ENCODE measurements around the gene RASGEF1B.
"Not testable (repeated sequence)": the region's sequence is repeated elsewhere in the genome, so short reads cannot be mapped to it uniquely, and the experiment has no call there.

Gene RASGEF1B

GRCh38 chr4:81428002-81428401 lies 43.7 kb downstream of the RASGEF1B start:
- DNase-seq, result no peak

DNA sequence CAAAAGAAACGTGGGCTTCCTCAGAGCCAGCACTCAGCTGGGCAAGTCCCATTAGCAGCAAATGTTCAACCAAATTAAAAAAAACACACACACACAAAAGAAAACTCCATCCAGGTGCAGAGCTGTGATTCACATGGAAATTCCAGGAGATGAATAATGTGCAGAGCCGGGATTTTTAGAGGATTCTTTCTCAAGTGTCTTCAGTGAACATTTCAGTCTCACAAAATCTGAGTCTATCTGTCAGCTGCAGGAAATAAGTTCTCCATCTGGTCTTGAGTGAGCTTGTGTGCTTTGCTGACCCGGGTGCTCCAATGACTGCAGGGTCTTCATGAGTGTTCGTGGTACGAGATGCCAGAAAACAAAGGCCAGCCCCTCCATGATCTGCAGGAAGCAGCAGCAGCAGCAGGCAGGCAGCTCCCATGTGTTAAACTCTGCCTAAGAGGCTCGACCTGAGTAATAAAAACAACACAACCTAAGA lies 44.3 kb downstream of the RASGEF1B start:
- DNase-seq, result no peak

- no peak for DNase-seq
Measured at GRCh38 chr4:81426770-81427289, 44.9 kb downstream of the RASGEF1B start.

DNA sequence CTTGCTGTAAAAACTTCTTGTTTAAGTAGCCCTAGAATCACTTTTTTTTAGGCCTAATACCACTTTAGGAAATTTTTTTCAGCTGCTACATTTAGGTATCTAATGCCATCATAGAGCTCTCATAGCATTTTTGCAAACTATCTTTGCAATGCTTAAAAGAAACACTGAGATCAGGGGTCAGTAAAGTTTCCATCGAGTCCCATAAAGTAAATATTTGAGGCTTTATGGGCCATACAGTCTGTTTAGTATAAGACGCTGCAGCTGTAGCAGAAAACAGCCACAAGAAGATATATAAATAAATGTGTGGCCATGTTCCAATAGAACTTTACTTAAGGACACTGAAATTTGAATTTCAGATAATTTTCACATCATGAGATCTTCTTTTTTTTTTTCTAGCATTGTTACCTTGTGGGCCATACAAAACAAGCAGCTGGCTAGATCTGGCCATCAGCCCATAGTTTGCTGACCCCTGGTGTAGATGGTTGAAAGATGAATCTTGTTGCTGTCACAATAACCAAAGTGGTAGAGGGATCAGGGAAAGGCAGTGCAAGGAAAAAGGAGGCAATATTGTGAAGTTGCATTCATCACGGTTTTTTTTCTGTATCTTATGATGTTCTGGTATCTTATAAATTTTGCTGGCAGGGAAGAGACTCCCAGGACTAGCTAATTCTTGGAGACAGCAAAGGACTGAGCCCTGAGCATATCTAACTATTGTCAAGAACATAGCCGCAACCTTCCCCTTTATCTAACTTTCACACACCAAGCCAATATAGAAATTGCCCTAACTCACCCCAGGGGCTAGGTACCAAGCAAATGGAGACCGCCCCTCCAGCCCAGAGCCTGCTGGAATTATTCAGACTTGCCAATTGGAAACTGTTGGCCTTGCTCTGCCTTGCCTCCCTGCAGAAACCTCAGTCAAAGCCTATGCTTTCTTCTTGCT lies 46.6 kb downstream of the RASGEF1B start:
- DNase-seq, result no peak

DNA sequence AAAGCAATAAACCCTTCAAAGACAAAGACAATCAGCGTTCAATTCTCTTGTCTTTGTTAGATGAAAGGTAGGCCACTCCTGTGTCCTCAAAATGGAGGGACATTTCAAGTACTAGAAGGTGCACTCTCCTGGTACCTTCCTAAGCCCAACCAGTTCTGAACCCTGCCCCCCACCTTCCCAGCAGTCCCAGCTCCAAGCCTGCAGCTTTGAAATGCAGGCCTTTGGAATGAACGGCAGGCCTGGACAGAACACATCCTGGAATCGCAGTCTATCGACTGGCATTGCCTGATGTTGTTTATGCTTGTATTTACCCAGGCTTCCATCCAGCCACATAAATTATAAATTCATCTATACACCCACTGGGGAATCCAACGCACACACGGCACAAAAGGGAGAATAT lies 47.4 kb downstream of the RASGEF1B start:
- no peak for DNase-seq

DNA sequence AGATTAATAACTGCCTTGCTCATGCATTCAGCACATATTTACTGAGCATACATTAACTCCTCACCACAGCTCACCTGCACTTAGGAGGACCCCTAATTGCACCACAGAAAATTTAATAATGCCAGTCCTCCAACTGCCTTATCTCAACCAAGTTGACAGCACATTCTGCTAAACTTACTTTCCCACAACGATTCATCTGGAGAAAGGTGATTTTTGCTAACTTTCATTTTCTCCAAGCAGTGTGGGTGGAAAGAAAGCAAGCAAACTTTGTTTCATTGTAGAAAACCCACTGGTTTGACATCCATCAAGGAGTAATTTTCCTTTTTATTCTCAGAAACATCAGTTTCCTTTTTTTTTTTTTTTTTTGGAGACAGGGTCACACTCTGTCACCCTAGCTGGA lies 49.1 kb downstream of the RASGEF1B start:
- DNase-seq, result no peak

GRCh38 chr4:81421346-81422218 lies 50.1 kb downstream of the RASGEF1B start:
- no peak for DNase-seq

DNA sequence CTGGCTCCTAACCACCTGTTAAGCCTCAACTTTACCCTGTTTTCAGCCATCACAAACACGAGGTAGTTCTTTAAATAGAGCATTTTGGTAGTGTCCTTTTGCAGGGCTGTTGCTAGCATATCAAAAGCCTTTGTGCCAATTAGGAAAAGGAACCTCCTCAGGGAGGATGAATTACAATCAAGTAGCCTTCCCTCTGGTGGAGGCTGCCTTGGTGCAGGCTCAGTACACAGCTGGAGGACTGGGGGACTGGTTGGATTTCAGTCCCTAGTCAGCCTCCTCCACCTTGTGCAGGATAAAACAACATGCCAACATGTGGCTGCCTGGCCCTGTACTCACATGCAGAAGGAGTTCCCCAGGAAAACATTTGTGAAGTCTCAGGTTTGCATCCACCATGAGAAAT lies 53.1 kb downstream of the RASGEF1B start:
- DNase-seq, result no peak

DNA sequence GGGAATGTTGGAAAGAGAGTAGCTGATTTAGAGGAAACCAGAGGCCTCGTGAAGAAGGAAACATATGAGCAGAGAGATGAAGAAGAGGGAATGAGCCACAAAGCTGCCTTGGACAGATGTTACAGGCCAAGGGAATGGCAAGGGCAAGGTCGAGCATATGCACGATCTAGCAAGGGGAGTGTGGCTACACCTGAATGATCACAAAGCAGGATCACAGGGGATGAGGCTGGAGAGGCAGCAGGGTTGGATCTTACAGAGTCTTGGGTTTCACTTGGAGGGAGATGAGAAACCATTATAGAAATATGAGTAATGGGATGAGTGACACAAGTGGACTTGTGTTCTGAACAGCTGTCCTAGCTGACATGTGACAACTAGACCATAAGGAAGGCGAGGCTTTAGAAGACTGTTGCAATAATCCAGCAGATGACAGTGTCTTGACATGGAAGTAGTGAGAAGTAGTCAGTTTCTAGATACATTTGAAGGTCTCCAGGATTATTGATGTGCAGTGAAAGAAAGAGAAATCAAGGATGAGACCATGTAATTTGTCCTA lies 58.7 kb downstream of the RASGEF1B start:
- no peak for DNase-seq

DNA sequence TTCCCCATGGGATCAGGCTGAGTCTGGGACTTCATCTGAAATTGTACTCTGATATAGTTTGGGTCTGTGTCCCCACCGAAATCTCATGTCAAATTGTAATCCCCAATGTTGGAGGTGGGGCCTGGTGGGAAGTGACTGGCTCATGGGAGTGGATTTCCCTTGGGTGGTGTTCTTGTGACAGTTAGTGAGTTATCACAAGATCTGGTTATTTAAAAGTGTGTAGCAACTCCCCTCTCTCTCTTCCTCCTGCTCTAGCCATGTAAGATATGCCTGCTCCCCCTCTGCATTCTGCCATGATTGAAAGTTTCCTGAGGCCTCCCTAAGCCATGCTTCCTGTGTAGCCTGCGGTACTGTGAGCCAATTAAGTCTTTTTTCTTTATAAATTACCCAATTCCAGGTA lies 61.0 kb downstream of the RASGEF1B start:
- no peak for DNase-seq

- no peak for DNase-seq
Measured at GRCh38 chr4:81409836-81410235, 61.9 kb downstream of the RASGEF1B start.

DNA sequence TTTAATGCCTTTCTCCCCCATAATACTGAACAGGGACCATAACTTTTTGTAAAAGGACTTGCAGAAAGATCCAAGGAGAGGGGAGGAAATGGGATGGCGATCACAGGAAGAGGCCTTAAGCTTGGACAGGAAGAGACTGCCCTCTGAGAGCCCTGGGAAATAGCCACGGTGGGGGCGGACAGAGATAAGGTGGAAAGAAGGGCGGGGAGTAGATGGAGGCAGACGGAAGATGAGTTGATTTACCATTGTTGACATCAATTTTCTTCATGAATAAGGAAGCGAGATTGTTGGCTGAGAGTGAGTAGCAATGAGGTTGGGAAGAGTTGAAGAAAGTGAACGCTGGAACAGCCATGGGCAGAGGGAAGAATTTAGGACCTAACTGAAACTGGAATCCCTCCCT lies 63.4 kb downstream of the RASGEF1B start:
- DNase-seq, result no peak

- no peak for DNase-seq
Measured at GRCh38 chr4:81407726-81408125, 64.0 kb downstream of the RASGEF1B start.

DNA sequence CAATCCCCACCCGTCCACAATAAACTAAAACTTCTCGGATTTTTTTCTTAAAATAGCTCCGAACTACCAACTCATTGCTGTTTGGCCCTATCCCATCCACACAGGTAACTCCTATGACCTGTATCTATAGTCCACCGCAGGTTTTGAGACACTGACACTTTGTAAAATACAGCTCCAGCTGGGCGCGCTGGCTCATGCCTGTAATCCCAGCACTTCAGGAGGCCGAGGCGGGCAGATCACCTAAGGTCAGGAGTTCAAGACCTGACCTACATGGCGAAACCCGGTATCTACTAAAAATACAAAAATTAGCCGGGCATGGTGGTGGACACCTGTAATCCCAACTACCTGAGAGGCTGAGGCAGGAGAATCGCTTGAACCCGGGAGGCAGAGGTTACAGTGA lies 65.2 kb downstream of the RASGEF1B start:
- not testable (repeated sequence) for DNase-seq

DNA sequence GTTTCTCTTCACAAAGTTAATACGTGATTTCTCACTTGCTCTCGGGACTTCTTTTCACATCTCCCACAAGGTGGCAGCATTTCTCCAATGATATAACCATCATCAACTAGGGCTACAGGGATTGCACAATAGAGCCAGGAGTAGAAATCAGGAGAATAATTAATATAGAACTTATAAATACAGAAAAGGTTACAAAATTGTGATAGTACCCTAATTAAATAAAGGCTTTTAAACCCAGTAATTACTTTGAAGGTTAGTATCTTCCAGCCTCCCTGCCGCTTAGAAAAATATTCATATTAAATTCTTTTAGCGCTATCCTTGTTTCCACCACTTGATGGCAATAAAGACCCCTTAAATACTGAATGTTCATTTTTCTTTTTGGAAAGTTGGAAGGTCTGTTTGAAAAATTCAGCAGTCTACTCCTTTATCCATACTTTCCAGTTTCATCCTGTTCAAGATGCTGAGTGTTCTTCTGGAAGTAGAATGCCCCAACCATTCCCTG lies 65.8 kb downstream of the RASGEF1B start:
- DNase-seq, result no peak

- DNase-seq, result no peak
Measured at GRCh38 chr4:81404741-81405140, 67.0 kb downstream of the RASGEF1B start.

- DNase-seq, result no peak
Measured at GRCh38 chr4:81404294-81404693, 67.4 kb downstream of the RASGEF1B start.

DNA sequence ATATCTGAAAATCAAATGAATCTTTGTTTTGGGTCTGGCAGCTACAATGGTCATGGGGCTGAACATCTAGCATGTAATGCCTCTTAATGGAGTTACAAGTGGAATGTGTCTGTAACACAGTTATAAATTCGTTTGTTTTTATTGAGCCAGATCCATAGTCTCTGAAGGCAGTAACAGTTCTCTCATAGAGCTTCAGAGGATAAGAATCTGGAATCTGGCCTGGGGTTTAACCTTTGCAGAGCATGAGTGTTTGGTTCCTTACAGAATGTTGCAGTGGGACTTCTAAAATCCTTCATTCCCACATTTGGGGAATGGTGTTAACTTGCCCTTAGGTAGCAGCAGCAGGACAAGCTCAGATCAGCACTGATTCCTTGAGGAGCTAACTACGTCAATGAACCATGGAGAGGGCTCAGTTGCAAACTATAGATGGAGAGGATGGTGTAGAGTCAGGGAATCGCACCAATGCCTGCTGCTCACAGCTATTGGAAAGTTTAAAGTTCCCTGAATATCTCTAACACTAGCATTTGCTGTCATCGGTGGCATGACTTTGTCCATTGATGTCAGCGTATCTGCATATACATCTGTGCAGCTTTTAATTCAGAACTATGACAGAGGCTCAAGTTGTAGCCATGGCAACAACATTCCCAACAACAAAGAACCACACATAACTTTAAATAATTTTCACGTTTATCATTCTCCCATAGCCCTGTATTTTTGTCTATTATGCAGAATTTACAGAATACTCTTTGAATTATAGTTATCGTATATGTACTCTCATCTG lies 72.2 kb downstream of the RASGEF1B start:
- DNase-seq, result no peak

DNA sequence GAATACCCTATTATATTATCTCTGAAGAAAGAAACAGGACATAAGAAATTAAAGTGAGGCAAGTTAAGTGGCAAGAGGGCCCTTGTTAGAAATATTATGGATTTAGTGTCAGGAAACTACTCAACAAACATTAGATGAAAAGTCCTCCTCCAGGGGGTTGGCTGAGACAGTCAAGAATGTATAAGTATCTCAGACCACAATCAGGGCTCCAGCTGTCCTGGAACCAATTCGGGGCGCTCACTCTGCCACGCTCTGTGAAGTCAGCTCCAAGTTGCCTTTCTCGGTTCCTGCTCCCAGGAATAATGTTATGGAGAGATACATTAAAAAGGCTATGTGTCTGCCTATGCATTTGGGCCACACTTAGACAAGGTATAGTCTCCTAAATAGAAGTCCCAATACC lies 73.3 kb downstream of the RASGEF1B start:
- no peak for DNase-seq

DNA sequence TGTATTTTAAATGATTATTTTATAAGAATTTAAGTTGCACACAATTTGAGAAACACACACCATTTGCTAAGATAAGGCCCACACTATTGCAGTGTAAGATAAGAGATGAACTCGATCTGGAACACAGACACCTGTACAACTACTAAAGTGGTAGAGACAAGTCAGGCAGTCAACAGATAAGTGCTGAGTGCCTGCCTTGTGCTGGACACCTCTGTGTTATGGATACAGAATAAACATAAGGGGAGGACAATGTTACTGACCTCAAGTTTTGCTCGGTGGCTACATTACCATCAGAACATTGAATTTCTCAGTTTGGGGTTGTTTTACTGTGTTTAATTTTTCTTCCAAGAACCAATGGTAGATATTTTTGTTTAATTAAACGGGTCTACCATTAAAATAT lies 74.1 kb downstream of the RASGEF1B start:
- no peak for DNase-seq

- no peak for DNase-seq
Measured at GRCh38 chr4:81395239-81395638, 76.5 kb downstream of the RASGEF1B start.

DNA sequence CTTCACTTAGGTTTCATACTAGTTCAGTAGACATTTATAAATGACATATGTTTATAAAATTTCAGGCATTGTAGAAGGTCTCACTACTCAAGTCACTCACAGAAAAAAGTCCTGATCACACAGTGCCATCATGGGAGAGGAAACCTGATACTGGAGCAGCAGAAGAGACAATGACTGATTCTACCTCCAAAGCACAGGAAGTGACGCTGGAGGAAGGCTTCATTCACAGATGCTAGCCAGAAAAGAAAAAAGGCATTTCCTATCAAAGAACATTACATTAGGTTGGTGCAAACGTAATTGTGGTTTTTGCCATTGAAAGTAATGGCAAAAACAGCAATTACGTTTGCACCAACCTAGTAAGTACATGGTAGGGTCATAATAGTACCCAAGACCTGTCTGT lies 79.5 kb downstream of the RASGEF1B start:
- no peak for DNase-seq
